Lower leg skin (tissue), 4 donors: Measurements from ENCODE around the gene CSRP2. TPM values are rescaled to one million over a fixed set of nuclear protein-coding genes. Genes with fewer than 3 reads are reported as not detected.

ENCODE experiments used
- DNase-seq, 2 donors: peaks; one replicate each; pipeline ENCODE4 v3.0.0-alpha.2; 2019; ENCODE audit warnings: low spot score in 2 of 2
- H3K4me3 ChIP-seq: fragments of 200-600 bp; sonication (generic); 2 replicates; pipeline ENCODE4 v1.5.1; 2017; ENCODE audit warnings: mild to moderate bottlenecking, low read depth; ENCODE audit not compliant: poor library complexity, severe bottlenecking
- CTCF ChIP-seq, 3 donors: fragments of 450-650 bp; IDR thresholded peaks; one replicate each; pipeline ENCODE4 v1.5.1; 2016; ENCODE audit warnings: antibody characterized with exemption in 3 of 3, mild to moderate bottlenecking in 3 of 3, moderate library complexity in 2 of 3
- POLR2A ChIP-seq, 2 donors: fragments of 450-650 bp; IDR thresholded peaks; one replicate each; pipeline ENCODE4 v1.6.1; 2016 to 2017; ENCODE audit warnings: antibody characterized with exemption in 2 of 2, mild to moderate bottlenecking in 1 of 2, moderate library complexity in 1 of 2
- WGBS, 2 donors: methylation state at CpG; one replicate each; pipeline ENCODE4 v1.1.5; 2018; 5-methylcytosine and 5-hydroxymethylcytosine counted together
- intact Hi-C: fragments of 100-400 bp; cut with DNase I; formaldehyde crosslinking; loops from one replicate; pipeline ENCODE4 v1.15.0; 2023; ENCODE audit warnings: low total_unique reads
- total RNA-seq, 4 donors: library from RNA; depleted of rRNA; stranded (reverse); fragments of >200 nt; gene quantifications; one replicate each; pipeline ENCODE4 v1.1.0, GENCODE V29; 2016

Gene CSRP2
- total RNA-seq, 4 donors from 2014 or later, result 7.2 to 33.2 (median 14.3) TPM

DNA sequence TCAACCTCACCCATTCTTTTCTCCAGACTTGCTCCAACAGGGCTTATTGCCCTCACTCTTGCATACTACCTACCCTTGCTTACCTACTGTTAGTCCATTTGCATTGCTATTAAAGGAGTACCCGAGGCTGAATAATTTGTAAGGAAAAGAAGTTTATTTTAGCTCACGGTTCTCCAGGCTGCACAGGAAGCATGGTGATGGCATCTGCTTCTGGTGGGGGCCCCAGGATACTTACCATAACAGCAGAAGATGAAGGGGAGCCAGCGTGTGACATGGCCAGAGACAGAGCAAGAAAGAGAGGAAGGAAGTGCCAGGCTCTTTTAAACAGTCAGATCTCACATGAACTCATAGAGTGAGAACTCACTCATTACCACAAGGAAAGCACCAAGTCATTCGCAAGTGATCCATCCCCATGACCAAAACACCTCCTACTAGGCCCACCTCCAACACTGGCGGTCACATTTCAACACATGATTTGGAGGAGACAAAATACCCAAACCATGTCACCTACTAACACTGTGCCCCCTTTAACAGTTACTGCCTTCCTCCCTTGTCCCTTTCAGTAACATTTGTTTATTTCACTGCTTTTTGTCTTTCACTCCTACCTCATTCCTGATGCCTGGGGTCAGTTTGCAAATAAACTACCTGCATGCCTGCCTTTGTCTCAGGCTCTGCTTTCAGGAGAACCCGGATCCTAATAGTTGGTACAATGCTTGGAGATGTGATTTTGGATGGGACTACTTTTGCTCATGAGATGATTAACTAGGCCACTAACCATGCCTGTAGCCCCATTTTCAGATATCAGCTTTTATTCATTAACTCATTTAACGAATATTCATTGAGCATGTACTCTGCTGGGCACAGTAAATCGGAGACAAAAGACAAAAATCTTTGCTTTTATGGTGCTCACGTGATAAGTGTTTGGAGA, 41.6 kb upstream of the CSRP2 start:
- DNase-seq, result no peak
- intact Hi-C loops, result no loop called here
- 79 to 84% methylated on average over 9 of the region's 9 CpGs for WGBS, 2 donors
- H3K4me3 ChIP-seq, result no peak overlapping the region
- TF ChIP-seq POLR2A (IDR thresholded peaks at IDR 0.05) (no peak), CTCF (IDR thresholded peaks at IDR 0.05) (no peak)

DNA sequence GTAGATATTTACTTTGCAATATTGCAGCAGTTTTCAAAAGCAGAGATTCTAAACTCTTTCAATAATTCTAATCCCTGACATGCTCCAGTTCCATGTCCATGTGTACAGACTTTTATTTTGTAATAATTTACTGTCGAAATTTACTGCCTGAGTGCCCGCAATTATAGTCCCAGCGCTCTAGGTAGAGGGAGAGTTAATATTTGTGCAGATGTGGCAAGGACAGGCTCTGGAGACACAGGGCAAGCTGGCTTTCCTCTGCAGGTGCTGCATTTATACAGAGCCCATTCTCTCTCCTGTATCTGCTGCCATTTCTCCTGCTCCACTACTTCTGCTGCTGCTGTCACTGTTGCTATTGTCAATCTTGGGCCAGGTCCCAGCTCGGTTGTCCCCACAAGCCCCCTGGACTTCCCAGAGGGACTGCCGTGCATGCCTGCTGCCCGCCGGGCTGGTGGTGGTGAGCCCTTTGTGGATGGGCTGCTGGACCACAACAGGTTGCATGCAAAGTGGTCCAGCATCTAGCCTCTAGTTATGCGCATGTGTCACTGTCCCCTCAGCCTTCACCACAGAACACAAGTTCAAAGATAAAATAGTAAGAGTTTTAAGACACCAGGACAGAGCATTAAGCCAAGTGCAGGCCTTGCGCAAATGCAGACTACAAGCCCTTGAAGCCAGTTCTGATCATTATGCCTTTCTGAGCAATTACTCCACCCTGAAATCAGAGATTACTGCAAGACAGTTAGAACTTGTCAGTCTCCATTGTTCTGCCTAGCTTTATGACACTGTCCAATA, 40.8 kb upstream of the CSRP2 start:
- WGBS, 2 donors, result 79 to 81% methylated on average over 9 of the region's 9 CpGs
- DNase-seq, result no peak
- no peak overlapping the region for H3K4me3 ChIP-seq
- TF ChIP-seq POLR2A (IDR thresholded peaks at IDR 0.05) (no peak), CTCF (IDR thresholded peaks at IDR 0.05) (no peak)
- intact Hi-C loops, result no loop called here

DNA sequence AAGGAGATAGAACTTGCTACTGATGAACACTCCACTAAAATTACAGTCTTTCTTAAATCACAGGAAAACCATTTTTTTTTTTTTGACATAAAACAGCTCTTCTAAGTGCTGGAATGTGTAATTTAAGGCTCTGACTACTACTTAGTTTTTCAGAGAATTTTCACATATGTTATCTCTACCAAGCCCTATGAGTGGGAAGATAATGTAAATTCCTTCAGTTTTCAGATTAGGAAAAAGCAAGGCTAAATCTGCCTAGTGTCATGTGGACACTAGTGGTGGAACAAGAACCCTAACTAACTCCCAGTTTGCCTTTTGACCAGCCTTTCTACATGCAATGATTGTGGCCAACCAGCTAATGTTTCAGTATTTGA, 37.3 kb upstream of the CSRP2 start:
- no peak overlapping the region for H3K4me3 ChIP-seq
- intact Hi-C loops, result no loop called here
- DNase-seq, result no peak
- no peak for TF ChIP-seq CTCF (IDR thresholded peaks at IDR 0.05)
- no peak for TF ChIP-seq POLR2A (IDR thresholded peaks at IDR 0.05)

DNA sequence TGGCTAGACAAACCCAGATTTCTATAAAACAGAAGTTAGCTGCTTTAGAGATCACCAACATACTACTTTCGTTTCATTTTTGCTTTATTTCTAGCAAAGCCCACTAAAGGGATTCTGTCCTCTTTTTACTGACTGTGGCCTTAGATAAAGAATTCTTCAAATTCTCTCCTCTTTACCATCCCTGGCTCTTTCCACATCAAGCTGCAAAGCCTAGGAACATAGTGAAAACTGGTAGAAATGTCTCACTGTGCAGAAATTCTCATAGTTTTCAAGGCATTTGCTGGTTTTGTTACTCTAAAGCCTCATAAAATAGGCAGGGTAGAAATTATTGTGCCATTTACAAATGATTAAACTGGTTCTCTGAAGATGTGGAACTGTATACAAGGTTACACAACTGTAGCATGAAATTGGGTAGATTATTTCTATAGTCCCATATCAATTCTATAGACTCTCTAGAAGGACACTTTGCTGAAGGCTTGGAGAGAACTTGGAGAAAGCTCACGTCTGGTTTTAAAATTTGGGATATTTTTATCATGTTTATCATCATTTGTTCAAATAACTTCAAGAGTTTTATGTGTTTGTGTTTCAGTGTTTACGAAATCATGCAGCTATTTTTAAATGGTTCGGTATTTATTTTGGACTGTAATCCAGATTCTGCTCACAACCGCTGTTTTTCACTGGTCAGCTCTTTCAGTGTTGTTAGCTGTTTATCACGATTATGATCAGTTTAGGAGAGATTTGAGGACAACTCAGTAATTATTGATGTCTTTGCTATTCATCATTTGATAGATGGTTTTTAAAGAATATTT, 36.7 kb upstream of the CSRP2 start:
- no peak overlapping the region for H3K4me3 ChIP-seq
- TF ChIP-seq POLR2A (IDR thresholded peaks at IDR 0.05) (no peak), CTCF (IDR thresholded peaks at IDR 0.05) (no peak)
- WGBS, 2 donors, result 59 to 74% methylated on average over 6 of the region's 6 CpGs
- intact Hi-C loops, result no loop called here
- no peak for DNase-seq

DNA sequence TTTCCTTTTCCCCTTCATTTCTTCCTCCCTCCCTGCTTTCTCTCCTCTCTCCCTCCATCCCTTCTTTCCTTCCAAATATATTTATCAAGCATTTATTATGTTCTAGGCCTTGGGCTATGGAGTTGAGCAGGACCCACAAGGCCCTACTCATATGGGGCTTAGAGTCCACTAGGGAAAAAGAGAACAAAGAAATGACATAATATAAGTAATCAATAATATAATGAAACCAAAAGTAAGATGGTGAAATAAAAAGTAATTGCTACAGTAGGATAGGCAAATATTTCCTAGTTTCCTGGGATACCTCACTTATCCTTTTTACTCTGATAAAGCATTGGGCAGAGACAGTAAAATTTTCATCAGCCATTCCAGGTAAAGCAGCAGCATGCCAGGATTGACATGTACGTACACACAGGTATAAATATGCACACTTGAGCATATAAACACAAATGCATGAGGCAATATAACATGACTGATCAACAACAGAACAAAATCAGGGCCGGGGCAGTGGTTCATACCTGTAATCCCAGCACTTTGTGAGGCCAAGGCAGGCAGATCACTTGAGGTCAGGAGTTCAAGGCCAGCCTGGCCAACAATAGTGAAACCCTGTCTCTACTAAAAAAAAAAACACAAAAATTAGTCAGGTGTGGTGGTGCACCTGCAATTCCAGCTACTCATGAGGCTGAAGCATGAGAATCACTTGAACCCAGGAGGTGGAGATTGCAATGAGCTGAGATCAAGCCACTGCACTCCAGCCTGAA, 35.5 kb upstream of the CSRP2 start:
- no peak for TF ChIP-seq CTCF (IDR thresholded peaks at IDR 0.05)
- no peak for TF ChIP-seq POLR2A (IDR thresholded peaks at IDR 0.05)
- 68 to 78% methylated on average over 2 of the region's 2 CpGs for WGBS, 2 donors
- intact Hi-C loops, result no loop called here
- no peak for DNase-seq
- no peak overlapping the region for H3K4me3 ChIP-seq
